NK-92 (cell line): ENCODE measurements around the gene LRRC23.

Source experiments
- DNase-seq: peaks from one replicate; lab custom pipeline; 2025; ENCODE audit not compliant: unreplicated experiment; lab: John Stamatoyannopoulos, UW

Gene LRRC23

DNA sequence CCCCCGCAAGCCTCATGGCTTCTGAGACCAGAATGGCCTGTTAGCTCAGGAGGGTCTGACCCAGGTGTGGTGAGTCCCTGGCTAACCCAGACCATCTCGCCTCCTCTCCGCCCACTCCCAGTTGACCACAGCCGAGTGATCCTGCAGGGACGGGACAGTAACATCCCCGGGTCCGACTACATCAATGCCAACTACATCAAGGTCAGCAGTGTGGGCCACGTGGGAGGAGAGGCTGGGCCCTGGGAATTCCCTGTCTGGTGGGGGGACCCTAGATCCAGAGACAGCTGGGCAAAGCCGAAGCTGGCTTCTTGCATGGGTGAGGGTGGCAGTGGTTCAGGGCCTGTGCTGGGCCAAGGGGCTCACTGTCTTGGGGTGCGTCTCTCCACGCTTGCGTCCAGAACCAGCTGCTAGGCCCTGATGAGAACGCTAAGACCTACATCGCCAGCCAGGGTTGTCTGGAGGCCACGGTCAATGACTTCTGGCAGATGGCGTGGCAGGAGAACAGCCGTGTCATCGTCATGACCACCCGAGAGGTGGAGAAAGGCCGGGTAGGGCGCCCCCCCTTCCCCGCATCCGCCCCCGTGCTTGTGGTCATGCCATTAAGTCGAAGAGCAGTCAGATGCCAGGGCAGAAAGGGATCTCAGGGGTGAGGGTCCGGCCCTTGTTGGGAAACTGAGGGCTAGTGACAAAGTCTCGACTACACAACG, 51.6 kb downstream of the LRRC23 start:
- no peak for DNase-seq

DNA sequence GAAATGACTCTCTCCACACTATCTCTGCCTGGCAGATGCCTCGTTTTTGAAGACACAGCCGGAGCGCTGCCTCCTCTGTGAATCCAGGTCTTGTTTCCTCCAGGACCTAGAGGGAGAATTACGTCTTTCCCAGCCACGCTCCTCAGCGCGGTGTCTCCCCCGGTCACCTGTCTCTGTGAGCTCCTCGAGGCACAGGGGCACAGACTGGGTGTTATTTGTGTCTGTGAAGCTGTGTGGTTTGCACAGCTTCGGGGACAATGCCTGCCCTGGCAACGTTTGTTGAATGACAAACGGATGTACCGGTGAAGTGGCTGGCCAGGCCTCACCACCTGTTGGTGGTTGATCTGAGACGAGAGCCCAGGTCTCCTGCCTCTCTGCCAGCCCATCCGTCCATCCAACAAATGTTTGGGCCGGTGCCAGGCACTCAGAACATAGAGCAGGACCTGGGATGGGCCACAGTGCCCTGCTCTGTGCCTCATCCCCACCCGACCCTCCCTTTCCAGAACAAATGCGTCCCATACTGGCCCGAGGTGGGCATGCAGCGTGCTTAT, 52.6 kb downstream of the LRRC23 start:
- no peak for DNase-seq

DNA sequence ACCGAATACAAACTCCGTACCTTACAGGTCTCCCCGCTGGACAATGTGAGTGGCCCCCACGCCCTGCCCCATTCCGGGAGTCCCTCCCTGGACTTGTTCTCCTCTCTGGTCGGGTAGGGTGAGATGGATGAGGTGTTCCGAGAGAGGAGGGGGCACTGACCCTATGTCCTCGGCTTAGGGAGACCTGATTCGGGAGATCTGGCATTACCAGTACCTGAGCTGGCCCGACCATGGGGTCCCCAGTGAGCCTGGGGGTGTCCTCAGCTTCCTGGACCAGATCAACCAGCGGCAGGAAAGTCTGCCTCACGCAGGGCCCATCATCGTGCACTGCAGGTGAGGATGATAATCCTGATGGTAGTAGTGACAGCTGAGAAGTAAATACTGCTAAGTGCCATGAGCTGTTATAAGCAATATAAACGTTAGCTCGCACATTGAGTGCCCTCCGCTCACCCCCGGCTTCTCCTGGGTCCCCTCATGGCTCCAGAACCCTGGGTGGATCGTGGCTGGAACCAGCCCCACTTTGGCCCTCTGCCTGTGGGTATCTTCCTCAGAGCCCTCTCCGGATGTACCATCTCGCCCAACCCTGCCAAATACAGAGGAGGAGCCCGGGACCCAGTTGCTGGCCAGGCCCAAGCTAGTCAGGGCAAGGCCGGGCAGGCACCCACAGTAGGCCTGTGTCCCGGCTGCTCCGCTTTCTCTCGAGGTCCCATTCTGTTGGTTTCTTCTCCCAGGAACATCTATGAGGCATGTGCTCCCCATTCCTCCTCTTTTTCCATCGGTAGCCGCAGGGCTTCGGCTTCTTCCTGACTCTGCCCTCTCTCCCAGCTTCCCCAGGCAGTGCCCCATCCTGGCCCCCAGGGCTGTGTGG, 53.4 kb downstream of the LRRC23 start:
- DNase-seq, result no peak

DNA sequence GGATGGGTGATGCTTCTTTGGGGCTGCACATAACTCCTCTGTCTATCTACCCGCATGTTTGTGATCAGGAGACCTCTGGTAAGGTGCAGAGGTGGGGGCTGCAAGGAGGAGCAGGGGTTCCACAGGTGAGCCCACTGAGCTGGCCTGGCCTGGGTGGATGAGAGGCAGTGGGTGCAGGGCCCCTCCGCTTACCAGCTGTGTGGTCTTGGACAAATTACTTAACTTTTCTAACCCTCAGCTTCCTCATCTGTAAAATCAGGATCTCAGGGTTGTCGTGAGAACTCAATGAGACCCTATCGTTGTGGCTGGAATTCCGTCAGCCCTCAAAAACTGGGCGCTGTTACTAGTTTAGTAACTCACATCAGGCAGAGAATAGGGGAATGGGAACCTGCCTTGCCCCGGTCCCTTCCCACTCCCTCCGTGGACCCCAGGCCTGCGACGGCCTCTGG, 54.0 kb downstream of the LRRC23 start:
- no peak for DNase-seq

DNA sequence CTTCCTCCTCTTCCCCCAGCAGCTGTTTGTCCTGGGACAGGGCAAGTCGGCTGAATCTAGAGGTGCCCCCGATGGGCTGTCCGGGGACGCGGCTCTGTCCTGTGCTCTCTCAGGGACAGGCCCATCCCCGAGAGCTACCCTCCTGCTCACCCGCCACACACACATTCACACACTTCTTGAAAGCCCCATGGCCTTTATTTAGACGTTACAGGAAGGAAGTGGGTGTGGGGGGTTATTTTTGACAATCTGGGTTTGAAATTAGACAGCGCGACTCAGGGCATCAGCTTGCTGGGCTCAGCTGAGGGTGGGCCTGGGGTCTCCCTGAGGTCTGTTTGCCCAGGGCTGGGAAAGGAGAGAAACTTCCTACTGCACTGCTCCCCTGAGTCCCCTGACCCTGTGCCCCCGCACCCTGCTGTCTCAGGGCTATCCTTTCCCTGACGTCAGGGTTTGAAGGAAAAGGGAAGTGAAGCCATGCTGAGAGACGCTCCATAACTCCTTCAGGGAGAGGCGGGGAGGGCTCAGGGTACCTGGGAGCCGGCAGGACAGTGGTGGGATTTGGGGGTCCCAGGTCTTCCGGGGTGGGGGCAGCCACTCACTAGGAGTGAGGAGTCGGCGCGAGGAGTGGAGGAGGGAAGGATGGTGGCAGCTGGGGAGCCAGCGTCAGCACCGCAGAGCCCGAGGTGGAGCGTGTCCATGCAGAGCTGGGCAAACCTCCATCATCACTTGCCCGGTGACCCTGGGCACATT, 54.6 kb downstream of the LRRC23 start:
- no peak for DNase-seq

- DNase-seq, result no peak
Observed at GRCh38 chr12:6959805-6960592, 55.4 kb downstream of the LRRC23 start.

- DNase-seq, result no peak
Observed at GRCh38 chr12:6960593-6961277, 56.1 kb downstream of the LRRC23 start.

GRCh38 chr12:6961278-6961694, 56.7 kb downstream of the LRRC23 start:
- peak; percentile 10 for DNase-seq

- no peak for DNase-seq
Observed at GRCh38 chr12:6961695-6962284, 57.2 kb downstream of the LRRC23 start.

DNA sequence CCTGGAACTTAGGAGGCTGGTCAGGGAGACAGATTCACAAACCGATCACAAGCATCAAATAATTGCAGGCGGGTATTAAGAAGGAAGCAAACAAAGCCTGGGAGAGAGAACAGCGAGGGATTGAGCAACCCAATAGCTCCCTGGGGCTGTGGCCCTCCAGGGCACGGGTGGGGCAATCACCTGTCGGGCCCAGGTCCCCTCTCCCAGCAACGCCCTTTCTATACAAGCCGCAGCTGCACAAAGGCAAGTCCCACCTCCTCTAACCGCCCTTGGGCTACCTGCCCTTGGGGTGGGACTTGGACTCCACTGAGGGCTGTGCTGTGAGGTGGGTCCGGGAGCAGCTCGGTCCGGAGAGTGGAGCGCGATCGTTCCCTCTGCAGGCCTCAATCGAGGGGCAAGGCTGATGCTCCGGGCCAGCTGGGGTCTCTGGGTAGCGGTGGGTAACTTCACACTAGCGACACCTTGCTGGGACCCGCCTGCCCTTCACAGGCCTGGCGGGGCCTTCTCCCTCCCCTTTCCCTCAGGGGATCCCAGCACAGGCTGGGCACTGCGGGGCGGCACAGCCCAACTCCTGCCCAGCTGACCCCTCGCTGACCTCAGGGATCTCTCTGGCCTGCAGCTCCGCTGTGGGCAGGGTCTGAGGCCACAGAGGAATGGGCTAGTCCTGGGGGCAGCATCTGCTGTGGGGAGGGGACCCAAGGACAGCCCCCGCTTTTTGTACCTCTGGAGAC, 57.8 kb downstream of the LRRC23 start:
- DNase-seq, result no peak

DNA sequence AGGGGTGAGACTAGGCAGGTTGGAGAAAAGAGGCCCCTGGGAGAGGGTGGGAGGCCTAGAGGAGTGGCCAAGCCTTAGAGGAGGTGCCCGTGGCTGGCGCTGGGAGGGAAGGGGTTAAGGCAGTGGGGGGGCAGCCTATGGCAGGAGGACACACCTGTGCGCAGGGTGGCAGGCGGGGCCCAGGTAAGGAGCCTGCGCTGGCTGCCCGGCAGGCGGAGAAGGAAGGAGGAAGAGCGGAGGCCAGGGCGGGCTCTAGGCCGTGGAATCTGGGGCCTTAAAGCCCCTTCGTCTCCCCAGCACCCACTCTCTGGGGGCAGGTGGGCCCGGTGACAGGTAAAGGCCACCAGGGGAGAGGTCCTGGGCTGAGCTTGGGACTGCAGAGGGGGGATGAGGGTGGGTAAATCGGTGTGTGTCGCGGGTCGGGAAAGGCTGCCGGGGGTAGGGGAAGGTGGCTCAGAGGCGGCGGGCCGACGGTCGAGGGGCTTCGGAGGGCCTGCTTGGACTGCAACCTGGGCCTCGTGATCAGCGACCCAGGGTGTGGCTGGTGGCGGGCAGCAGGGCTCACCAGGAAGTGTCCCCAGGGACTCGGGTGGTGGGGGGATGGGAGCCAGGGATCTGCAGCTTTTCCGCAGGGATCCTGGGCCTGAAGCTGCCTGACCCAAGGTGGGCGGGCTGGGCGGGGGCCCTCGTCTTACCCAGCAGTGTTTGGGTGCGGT, 58.6 kb downstream of the LRRC23 start:
- no peak for DNase-seq
